GM12878 (cell line): ENCODE data around the gene SUSD6. TPM values are rescaled to one million over a fixed set of nuclear protein-coding genes. Genes with fewer than 3 reads are reported as not detected.

Source experiments
- ATAC-seq: fragments of 200-7000 bp; cut with Tn5 transposase; 3 replicates; pipeline ENCODE4 v1.9.1; 2020; ENCODE audit warnings: mild to moderate bottlenecking, moderate library complexity
- BruUV-seq: library from RNA; stranded (reverse); fragments of 400-500 nt; replicated peaks from 2 replicates; lab custom pipeline; 2021; lab: Mats Ljungman, UMichigan
- CTCF ChIA-PET: fragments of 300-600 bp; sonication (Branson Sonifier 250); formaldehyde crosslinking; extraction: SDS; loops from one replicate; lab custom pipeline; 2021; ENCODE audit warnings: inconsistent platforms; lab: Yijun Ruan, JAX
- POLR2A ChIA-PET: fragments of 350-600 bp; formaldehyde crosslinking; extraction: SDS; loops from one replicate; lab custom pipeline; 2021; ENCODE audit warnings: inconsistent platforms; lab: Charles Lee
- RAD21 ChIA-PET: fragments of 300-600 bp; sonication (Branson Sonifier 250); formaldehyde crosslinking; loops from one replicate; lab custom pipeline; 2023; ENCODE audit warnings: antibody characterized with exemption; ENCODE audit not compliant: unreplicated experiment; lab: Charles Lee
- SMC1A ChIA-PET: fragments of 300-600 bp; sonication (Branson Sonifier 250); formaldehyde crosslinking; loops from one replicate; lab custom pipeline; 2023; ENCODE audit not compliant: unreplicated experiment, uncharacterized antibody; lab: Charles Lee
- DNase-seq: peaks from one replicate; pipeline ENCODE4 v3.0.0-alpha.2; 2011; ENCODE audit warnings: low read depth, low spot score
- FAIRE-seq: peaks from 3 replicates; lab custom pipeline; 2011; peaks lifted over from hg19 to GRCh38; lab: Jason Lieb, UNC
- H2AFZ ChIP-seq: 2 replicates; pipeline ENCODE4 v1.6.0; 2011; ENCODE audit warnings: low read depth, low read length, control low read depth; ENCODE audit not compliant: control insufficient read depth
- H3K27ac ChIP-seq: 2 replicates; pipeline ENCODE4 v1.5.1; 2011; ENCODE audit warnings: control low read depth; ENCODE audit not compliant: control insufficient read depth, insufficient read depth
- H3K27me3 ChIP-seq, 2 experiments: replicated peaks in 1 of 2; 2 replicates each; pipeline versions ENCODE4 v1.6.0 to v1.6.1; 2011; ENCODE audit warnings: low read length in 1 of 2; ENCODE audit not compliant: control insufficient read depth in 2 of 2, insufficient read depth in 2 of 2
- H3K36me3 ChIP-seq, 2 experiments: 2 replicates each; pipeline ENCODE4 v1.5.1; 2011; ENCODE audit warnings: low read length in 1 of 2; ENCODE audit not compliant: control insufficient read depth in 2 of 2, insufficient read depth in 2 of 2
- H3K4me1 ChIP-seq: 2 replicates; pipeline ENCODE4 v1.6.1; 2011; ENCODE audit warnings: mild to moderate bottlenecking, low read length, moderate library complexity, mixed read lengths; ENCODE audit not compliant: control insufficient read depth, insufficient read depth
- H3K4me2 ChIP-seq: 2 replicates; pipeline ENCODE4 v1.6.0; 2011; ENCODE audit warnings: control low read depth; ENCODE audit not compliant: control insufficient read depth, insufficient read depth
- H3K4me3 ChIP-seq: fragments of 200-600 bp; sonication (generic); 2 replicates; pipeline ENCODE4 v1.5.1; 2016
- H3K79me2 ChIP-seq: 2 replicates; pipeline ENCODE4 v1.6.0; 2011; ENCODE audit warnings: low read length; ENCODE audit not compliant: control insufficient read depth, insufficient read depth
- H3K9ac ChIP-seq: 2 replicates; pipeline ENCODE4 v1.8.0; 2011; ENCODE audit warnings: low read length, control low read depth, mixed read lengths; ENCODE audit not compliant: control insufficient read depth, insufficient read depth
- H3K9me3 ChIP-seq: replicated peaks from 3 replicates; pipeline ENCODE4 v1.5.1; 2011; ENCODE audit warnings: mild to moderate bottlenecking, low read length; ENCODE audit not compliant: control insufficient read depth, insufficient read depth
- H4K20me1 ChIP-seq: 2 replicates; pipeline ENCODE4 v1.6.0; 2011; ENCODE audit not compliant: control insufficient read depth, insufficient read depth
- EZH2 ChIP-seq: IDR thresholded peaks from 2 replicates; pipeline ENCODE4 v1.6.1; 2012; ENCODE audit warnings: low read depth, mild to moderate bottlenecking, control low read depth, inconsistent platforms, low read length, borderline replicate concordance; ENCODE audit not compliant: control insufficient read depth
- GABPA ChIP-seq: IDR thresholded peaks from 2 replicates; pipeline ENCODE4 v1.6.1; 2014; ENCODE audit warnings: antibody characterized with exemption, low read depth, mild to moderate bottlenecking, inconsistent platforms
- HDAC2 ChIP-seq: fragments of 200-600 bp; sonication (generic); IDR thresholded peaks from 2 replicates; pipeline ENCODE4 v1.6.1; 2017
- JUND ChIP-seq: IDR thresholded peaks from 2 replicates; pipeline ENCODE4 v1.6.1; 2012; ENCODE audit warnings: low read depth, mild to moderate bottlenecking, low read length, improper control_type of control experiment, moderate library complexity
- KAT2A ChIP-seq: conservative IDR thresholded peaks from 2 replicates; pipeline ENCODE4 v1.6.1; 2011; ENCODE audit warnings: low read depth, low read length; ENCODE audit not compliant: control insufficient read depth
- KDM1A ChIP-seq: fragments of 200-600 bp; sonication (generic); IDR thresholded peaks from 2 replicates; pipeline ENCODE4 v1.6.1; 2016; ENCODE audit warnings: borderline replicate concordance
- POLR2A ChIP-seq: IDR thresholded peaks from 2 replicates; pipeline ENCODE4 v1.6.1; 2011; ENCODE audit warnings: low read depth, mild to moderate bottlenecking, low read length
- ZBED1 ChIP-seq: IDR thresholded peaks from 2 replicates; pipeline ENCODE4 v1.6.1; 2016; ENCODE audit warnings: borderline replicate concordance
- ZNF207 ChIP-seq: fragments of 450-650 bp; IDR thresholded peaks from 2 replicates; pipeline ENCODE4 v1.6.1; 2014; ENCODE audit warnings: antibody characterized with exemption, mild to moderate bottlenecking, borderline replicate concordance
- WGBS: methylation state at CpG from one replicate; pipeline ENCODE4 v1.1.6; 2016; ENCODE audit warnings: low lambda C conversion rate; ENCODE audit not compliant: insufficient replicate concordance, insufficient coverage; ENCODE audit errors: missing lambda C conversion rate; 5-methylcytosine and 5-hydroxymethylcytosine counted together
- in situ Hi-C: fragments of 300-500 bp; cut with MboI; formaldehyde crosslinking; loops from 9 replicates; pipeline ENCODE4 v1.14.3; 2018; ENCODE audit warnings: mixed read lengths
- intact Hi-C: fragments of 100-400 bp; cut with micrococcal nuclease; formaldehyde crosslinking; loops from one replicate; pipeline ENCODE4 v1.14.2; 2022; ENCODE audit not compliant: unreplicated experiment
- polyA plus RNA-seq, 11 experiments: library from polyadenylated mRNA; depleted of rRNA in 4 of 11; unstranded in 6 of 11; stranded (reverse) in 5 of 11; fragments of >200 nt; fragmentation: Nextera tagmentation in 4 of 11; fragmentation: Illumina TruSeq in 1 of 11; extraction: Ambion mirVana in 4 of 11; extraction: Trizol in 1 of 11; gene quantifications; 1 replicate in 1 of 11; 2 replicates in 10 of 11; pipeline versions ENCODE4 v1.2.1 to v1.2.3, GENCODE V29; 2011 to 2016; ENCODE audit warnings: inconsistent platforms in 2 of 11, missing spikeins in 2 of 11, low read depth in 1 of 11
- total RNA-seq, 4 experiments: library from RNA; depleted of rRNA in 3 of 4; stranded (reverse); fragments of >200 nt in 3 of 4; fragmentation: Illumina TruSeq in 1 of 4; extraction: Trizol in 1 of 4; gene quantifications; 2 replicates each; pipeline versions ENCODE4 v1.2.1 to v1.2.3, GENCODE V29; 2013 to 2021
- TF ChIP-seq, protein P1 (sequence below): fragments of 450-650 bp; formaldehyde crosslinking; IDR thresholded peaks from 2 replicates; pipeline ENCODE4 v1.4.0; 2022; ENCODE audit warnings: mild to moderate bottlenecking, moderate library complexity
- TF ChIP-seq, protein P2 (sequence below): fragments of 450-650 bp; IDR thresholded peaks from 2 replicates; pipeline ENCODE4 v1.6.1; 2018; ENCODE audit warnings: borderline replicate concordance, mild to moderate bottlenecking; ENCODE audit not compliant: partially characterized antibody
- TF ChIP-seq, protein P3 (sequence below): fragments of 450-650 bp; IDR thresholded peaks from 2 replicates; pipeline ENCODE4 v1.6.1; 2017; ENCODE audit warnings: mild to moderate bottlenecking, moderate library complexity
- TF ChIP-seq, protein P4 (sequence below): IDR thresholded peaks from 2 replicates; pipeline ENCODE4 v1.6.1; 2011; ENCODE audit warnings: borderline replicate concordance, low read depth, mild to moderate bottlenecking, moderate library complexity, mixed read lengths, low read length; ENCODE audit not compliant: insufficient read depth; ENCODE audit errors: extremely low read length

Gene SUSD6
- total and polyA plus RNA-seq, 10 of the 15 experiments (the other 5 are each of a cell fraction or from before 2014, with no cell fraction given) = 6.6 to 39.8 (median 20.2) TPM

DNA sequence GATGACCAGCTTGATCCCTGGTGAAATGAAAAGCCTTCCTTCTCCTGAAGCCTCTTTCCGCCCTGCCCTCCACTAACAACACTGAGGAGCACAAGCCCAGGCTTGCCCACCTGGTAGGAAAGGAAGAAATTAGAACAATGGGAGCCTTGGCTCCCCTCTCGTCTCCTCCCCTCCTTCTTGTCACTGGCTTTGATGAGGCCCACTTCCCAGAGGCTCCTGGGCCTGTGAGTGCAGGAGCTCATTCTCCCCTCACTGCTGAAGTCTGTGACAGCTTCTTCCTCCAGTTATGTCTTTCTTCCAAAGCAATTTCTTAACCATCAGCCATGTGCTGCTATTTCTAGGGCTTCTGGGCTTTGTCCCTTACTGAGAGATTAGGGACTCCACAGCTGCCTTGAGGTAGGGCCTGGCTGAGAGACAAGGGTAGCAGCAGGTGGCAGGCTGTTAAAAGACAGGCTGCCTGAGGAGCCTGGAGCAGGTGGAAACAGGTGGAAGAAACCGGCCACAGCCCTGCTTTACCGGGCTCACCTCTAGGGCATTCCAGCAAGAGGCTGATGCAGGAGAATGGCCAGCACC lies 101.9 kb downstream of the SUSD6 start:
- BruUV-seq = no TSS peak
- ATAC-seq (no peak), DNase-seq (no peak), FAIRE-seq (no peak)
- Histone ChIP-seq H3K27ac (peak overlapping the region; percentile 11), H3K4me3 (no peak overlapping the region), H3K36me3 (peaks cover 30 to 48% of the 10 kb centered on the region in 2 experiments), H3K4me1 (peaks cover 3% of the 10 kb centered on the region), H3K4me2 (no peak overlapping the region), H3K9me3 (no peaks in the 10 kb centered on the region), H4K20me1 (no peaks in the 10 kb centered on the region), H3K27me3 (no peaks in the 10 kb centered on the region), H2AFZ (no peak overlapping the region), H3K9ac (no peak overlapping the region), H3K79me2 (peaks cover 1% of the 10 kb centered on the region; the same call in 1 of the 2 replicates)
- SMC1A ChIA-PET = interaction anchor here (0.6 to 1.2 kb wide), 6 partner anchors 9 to 869 kb away, joined by 3 to 5 read pairs (median 4); no protein-coding TSS in a partner anchor
- WGBS = 92% methylated on average over 4 of the region's 4 CpGs
- POLR2A ChIA-PET = interaction anchor here (0.6 kb wide), 1 partner anchor 14 kb away, joined by 3 read pairs; no protein-coding TSS in a partner anchor
- intact Hi-C loops (no loop called here), in situ Hi-C loops (no loop called here)
- RAD21 ChIA-PET = interaction anchor here (1.1 kb wide), 1 partner anchor 14 kb away, joined by 3 read pairs; no protein-coding TSS in a partner anchor
- CTCF ChIA-PET = interaction anchor here (0.7 to 1.7 kb wide), 5 partner anchors 9 to 128 kb away, joined by 3 to 6 read pairs (median 3); no protein-coding TSS in a partner anchor
- TF ChIP-seq, protein P1, sequence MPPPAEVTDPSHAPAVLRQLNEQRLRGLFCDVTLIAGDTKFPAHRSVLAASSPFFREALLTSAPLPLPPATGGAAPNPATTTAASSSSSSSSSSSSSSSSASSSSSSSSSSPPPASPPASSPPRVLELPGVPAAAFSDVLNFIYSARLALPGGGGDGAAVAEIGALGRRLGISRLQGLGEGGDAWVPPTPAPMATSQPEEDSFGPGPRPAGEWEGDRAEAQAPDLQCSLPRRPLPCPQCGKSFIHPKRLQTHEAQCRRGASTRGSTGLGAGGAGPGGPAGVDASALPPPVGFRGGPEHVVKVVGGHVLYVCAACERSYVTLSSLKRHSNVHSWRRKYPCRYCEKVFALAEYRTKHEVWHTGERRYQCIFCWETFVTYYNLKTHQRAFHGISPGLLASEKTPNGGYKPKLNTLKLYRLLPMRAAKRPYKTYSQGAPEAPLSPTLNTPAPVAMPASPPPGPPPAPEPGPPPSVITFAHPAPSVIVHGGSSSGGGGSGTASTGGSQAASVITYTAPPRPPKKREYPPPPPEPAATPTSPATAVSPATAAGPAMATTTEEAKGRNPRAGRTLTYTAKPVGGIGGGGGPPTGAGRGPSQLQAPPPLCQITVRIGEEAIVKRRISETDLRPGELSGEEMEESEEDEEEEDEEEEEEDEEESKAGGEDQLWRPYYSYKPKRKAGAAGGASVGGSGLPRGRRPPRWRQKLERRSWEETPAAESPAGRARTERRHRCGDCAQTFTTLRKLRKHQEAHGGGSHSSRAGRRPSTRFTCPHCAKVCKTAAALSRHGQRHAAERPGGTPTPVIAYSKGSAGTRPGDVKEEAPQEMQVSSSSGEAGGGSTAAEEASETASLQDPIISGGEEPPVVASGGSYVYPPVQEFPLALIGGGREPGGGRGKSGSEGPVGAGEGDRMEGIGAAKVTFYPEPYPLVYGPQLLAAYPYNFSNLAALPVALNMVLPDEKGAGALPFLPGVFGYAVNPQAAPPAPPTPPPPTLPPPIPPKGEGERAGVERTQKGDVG = no peak
- TF ChIP-seq JUND (no peak), GABPA (no peak), ZNF207 (no peak), EZH2 (no peak), POLR2A (no peak), HDAC2 (no peak), KDM1A (no peak), ZBED1 (no peak), KAT2A (no peak)
- TF ChIP-seq, protein P2, sequence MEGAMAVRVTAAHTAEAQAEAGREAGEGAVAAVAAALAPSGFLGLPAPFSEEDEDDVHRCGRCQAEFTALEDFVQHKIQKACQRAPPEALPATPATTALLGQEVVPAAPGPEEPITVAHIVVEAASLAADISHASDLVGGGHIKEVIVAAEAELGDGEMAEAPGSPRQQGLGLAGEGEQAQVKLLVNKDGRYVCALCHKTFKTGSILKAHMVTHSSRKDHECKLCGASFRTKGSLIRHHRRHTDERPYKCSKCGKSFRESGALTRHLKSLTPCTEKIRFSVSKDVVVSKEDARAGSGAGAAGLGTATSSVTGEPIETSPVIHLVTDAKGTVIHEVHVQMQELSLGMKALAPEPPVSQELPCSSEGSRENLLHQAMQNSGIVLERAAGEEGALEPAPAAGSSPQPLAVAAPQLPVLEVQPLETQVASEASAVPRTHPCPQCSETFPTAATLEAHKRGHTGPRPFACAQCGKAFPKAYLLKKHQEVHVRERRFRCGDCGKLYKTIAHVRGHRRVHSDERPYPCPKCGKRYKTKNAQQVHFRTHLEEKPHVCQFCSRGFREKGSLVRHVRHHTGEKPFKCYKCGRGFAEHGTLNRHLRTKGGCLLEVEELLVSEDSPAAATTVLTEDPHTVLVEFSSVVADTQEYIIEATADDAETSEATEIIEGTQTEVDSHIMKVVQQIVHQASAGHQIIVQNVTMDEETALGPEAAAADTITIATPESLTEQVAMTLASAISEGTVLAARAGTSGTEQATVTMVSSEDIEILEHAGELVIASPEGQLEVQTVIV = no peak
- TF ChIP-seq, protein P3, sequence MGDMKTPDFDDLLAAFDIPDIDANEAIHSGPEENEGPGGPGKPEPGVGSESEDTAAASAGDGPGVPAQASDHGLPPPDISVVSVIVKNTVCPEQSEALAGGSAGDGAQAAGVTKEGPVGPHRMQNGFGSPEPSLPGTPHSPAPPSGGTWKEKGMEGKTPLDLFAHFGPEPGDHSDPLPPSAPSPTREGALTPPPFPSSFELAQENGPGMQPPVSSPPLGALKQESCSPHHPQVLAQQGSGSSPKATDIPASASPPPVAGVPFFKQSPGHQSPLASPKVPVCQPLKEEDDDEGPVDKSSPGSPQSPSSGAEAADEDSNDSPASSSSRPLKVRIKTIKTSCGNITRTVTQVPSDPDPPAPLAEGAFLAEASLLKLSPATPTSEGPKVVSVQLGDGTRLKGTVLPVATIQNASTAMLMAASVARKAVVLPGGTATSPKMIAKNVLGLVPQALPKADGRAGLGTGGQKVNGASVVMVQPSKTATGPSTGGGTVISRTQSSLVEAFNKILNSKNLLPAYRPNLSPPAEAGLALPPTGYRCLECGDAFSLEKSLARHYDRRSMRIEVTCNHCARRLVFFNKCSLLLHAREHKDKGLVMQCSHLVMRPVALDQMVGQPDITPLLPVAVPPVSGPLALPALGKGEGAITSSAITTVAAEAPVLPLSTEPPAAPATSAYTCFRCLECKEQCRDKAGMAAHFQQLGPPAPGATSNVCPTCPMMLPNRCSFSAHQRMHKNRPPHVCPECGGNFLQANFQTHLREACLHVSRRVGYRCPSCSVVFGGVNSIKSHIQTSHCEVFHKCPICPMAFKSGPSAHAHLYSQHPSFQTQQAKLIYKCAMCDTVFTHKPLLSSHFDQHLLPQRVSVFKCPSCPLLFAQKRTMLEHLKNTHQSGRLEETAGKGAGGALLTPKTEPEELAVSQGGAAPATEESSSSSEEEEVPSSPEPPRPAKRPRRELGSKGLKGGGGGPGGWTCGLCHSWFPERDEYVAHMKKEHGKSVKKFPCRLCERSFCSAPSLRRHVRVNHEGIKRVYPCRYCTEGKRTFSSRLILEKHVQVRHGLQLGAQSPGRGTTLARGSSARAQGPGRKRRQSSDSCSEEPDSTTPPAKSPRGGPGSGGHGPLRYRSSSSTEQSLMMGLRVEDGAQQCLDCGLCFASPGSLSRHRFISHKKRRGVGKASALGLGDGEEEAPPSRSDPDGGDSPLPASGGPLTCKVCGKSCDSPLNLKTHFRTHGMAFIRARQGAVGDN = no peak
- TF ChIP-seq, protein P4, sequence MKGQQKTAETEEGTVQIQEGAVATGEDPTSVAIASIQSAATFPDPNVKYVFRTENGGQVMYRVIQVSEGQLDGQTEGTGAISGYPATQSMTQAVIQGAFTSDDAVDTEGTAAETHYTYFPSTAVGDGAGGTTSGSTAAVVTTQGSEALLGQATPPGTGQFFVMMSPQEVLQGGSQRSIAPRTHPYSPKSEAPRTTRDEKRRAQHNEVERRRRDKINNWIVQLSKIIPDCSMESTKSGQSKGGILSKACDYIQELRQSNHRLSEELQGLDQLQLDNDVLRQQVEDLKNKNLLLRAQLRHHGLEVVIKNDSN = no peak
